HG03097 (cell line): ENCODE measurements around the gene LRP6.
"Not testable (repeated sequence)": the region's sequence is repeated elsewhere in the genome, so short reads cannot be mapped to it uniquely, and the experiment has no call there.

Experiments used
- ATAC-seq: cut with Tn5 transposase; IDR thresholded peaks from one replicate; pipeline ENCODE4 v1.9.1; 2021; ENCODE audit not compliant: unreplicated experiment, low FRiP score

Gene LRP6

GRCh38 chr12:12266873-12267741, at the start of gene LRP6:
Gene LRP6, minus strand, starts transcription at chr12:12267044. Its CDS starts 309 bp downstream, at chr12:12266735.
- peak; percentile 77 for ATAC-seq

DNA sequence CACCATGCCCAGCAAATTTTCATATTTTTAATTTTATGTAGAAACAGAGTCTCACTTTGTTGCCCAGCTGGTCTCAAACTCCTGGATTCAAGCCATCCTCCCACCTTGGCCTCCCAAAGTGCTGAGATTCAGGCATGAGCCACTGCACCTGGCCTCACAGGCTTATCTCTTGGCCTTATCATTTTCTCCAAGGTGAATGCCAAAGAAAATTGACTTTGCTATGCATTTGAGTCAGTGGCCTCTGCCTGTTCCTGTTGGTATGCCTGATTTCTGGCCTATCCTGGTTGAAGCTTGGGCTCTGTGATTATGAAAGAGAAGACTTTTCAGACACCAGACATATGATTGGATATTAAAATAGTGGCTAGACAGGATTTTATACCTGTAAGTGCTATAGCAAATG, 49.0 kb upstream of the LRP6 start:
- ATAC-seq = no peak

GRCh38 chr12:12310695-12311094, 43.9 kb upstream of the LRP6 start:
- not testable (repeated sequence) for ATAC-seq

- ATAC-seq = no peak
These were observed 38.9 kb upstream of the LRP6 start for GRCh38 chr12:12305568-12306300.

GRCh38 chr12:12302976-12303375, 36.1 kb upstream of the LRP6 start:
- no peak for ATAC-seq

- ATAC-seq = no peak
These were observed 34.3 kb upstream of the LRP6 start for GRCh38 chr12:12301122-12301521.

DNA sequence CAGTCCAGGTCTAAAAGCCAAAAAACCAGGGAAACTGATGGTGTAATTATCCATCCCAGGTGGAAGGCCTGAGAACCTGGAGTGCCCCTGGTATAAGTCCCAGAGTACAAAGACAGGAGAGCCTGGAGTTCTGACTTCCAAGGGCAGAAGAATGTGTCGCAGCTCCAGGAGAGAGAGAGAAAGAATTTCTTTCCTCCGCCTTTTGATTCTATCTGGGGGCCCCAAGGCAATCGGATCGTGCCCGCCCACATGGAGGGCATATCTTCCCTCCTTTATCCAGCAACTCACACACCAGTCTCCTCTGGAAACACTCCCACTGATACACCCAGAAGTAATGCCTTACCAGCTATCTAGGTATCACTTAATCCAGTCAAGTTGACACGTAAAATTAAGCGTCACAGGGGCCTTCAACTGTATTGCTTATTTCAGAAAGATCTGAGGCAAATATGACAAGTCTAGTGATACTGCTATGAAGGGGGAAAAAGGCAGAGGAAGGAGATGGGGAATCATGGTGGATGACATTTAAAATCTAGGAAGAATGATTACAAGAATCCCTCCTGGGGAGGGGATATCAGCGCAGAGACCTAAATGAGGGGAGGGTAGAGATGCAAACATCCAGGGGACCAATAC, 30.5 kb upstream of the LRP6 start:
- ATAC-seq = no peak

DNA sequence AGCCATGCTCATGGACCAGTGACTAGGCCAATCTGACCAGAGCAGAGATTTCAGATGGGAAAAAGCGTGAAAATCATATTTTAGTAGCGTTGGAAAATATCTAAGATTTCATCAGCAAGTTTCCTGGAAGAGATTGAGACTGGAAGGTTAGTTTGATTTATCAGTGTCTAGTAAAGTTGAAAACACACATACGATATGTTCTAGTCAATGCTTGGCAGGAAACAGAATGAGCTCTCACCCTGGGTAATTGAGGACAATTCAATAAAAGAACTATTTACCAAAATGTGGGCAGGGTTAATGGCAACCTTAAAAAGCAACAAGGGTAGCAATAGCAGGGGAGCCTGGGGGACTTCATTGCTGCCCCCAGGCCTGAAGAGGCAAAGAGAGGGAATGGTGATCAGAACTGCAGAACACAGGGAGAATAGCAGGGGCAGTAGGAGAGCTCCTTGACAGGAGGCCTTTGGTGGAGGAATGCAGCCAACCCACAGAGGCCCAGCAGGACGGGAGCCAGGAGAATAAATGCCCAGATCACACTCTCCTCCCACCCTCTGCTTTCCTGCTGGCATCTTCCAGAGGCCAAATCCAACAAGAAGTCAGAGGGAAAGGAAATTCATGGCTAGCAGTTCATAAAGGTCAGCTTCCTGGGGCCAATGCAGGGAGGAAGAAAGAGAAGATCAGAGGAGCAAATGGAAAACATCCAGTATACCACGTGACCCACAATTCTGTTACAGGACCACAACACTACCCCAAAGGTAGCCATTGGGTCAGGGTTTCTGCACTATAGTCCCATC, 27.6 kb upstream of the LRP6 start:
- no peak for ATAC-seq

- no peak for ATAC-seq
These were observed 23.4 kb upstream of the LRP6 start for GRCh38 chr12:12290206-12290605.

DNA sequence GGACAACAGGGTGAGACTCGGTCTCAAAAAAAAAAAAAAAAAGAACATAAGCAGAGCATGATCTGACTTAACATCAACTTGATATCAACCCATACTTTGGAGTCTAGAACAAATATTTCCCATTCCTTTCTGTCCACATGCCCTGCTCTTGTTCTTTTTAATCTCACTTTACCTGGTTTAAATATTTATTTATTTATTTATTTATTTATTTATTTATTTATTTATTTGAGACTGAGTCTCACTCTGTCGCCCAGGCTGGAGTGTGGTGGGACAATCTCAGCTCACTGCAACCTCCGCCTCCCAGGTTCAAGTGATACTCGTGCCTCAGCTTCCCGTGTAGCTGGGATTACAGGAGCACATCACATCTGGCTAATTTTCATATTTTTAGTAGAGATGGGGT, 19.6 kb upstream of the LRP6 start:
- no peak for ATAC-seq

- ATAC-seq = no peak
These were observed 16.0 kb upstream of the LRP6 start for GRCh38 chr12:12282761-12283425.

DNA sequence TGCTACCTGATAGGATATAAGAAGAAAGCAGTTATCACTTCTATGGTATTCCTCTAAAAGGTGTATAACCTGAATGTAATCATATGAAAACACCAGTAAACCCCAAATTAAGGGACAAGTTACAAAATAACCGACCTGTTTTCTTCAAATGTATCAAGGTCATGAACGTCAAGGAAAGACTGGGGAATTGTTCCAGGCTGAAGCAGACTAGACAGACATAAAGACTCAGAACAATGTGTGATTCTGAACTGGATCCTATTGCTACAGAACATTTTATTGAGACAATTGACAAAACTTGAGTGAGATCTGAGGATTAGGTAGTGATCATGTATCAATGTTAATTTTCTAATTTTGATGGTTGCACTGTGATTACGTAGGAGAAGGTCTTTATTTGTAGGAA, 15.4 kb upstream of the LRP6 start:
- ATAC-seq = no peak

DNA sequence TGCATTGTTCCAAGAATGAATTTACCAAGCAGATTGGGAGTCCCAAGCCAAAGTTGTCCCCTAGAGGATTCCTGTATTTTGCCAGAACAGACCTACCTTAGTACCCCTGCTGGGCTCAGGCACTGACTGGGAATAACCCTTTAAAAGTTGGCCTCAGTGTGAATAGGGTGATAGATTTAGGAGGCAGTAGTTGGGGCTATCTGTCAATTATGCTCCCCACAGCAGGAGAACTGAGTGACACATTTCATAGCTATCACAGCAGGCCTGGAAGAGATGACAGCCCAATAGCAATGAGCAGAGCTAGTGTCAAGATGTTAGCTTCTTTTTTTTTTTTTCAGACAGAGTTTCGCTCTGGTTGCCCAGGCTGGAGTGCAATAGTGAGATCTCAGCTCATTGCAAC, 14.3 kb upstream of the LRP6 start:
- ATAC-seq = no peak

GRCh38 chr12:12278899-12279298, 12.1 kb upstream of the LRP6 start:
- ATAC-seq = no peak

DNA sequence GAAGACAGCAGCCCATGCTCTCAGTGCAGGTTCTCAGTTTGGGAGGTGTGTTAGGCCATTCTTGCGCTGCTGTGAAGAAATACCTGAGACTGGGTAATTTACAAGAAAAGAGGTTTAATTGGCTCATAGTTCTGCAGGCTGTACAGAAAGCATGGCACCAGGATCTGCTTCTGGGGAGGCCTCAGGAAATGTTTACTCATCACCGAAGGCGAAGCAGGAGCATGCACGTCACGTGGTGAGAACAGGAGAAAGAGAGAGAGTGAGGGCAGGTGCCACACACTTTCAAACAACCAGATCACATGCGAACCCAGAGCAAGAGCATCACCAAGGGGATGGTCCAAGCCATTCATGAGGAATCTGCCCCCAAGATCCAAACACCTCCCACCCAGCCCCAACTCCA, 9.0 kb upstream of the LRP6 start:
- no peak for ATAC-seq

- ATAC-seq = no peak
These were observed 6.6 kb upstream of the LRP6 start for GRCh38 chr12:12273291-12273957.

- ATAC-seq = no peak
These were observed 6.0 kb upstream of the LRP6 start for GRCh38 chr12:12272869-12273268.

DNA sequence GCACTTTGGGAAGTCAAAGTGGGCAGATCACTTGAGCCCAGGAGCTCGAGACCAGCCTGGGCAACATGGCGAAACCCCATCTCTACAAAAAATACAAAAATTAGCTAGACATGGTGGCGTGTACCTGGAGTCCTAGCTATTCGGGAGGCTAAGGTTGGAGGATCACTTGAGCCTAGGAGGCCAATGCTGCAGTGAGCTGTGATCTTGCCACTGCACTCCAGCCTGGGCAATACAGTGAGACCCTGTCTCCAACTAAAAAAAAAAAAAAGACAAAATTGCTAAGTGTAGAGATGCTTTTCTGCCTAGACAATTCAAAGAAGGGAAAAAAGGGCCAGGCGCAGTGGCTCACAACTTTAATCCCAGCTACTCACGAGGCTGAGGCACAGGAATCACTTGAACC, 3.4 kb upstream of the LRP6 start:
- ATAC-seq = no peak

DNA sequence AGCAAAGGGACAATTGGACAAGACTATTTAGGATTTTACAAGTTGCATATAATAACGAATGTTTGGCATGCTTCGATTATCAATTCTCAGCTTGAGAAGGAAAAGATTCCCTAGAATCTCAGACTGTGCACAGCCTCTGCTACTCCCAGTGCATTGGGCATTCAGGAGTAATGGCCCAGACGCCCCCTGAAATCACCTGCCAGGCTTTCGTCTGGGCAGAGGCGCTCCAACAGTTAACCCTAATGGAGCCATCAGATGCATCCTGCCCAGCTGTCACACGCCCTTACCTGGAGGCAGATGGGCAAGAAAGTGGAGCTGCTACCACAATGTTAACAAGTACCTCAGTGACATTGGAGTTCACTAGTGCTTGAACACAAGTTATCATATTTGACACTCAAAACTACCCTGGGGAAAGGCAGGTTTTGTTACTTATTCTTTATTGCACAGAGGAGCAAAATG, 927 bp upstream of the LRP6 start:
- ATAC-seq = no peak
